ENCODE data around the gene IDUA.
A peak's percentile ranks its signal among the peaks of the same experiment; 100 is the strongest.

DNA sequence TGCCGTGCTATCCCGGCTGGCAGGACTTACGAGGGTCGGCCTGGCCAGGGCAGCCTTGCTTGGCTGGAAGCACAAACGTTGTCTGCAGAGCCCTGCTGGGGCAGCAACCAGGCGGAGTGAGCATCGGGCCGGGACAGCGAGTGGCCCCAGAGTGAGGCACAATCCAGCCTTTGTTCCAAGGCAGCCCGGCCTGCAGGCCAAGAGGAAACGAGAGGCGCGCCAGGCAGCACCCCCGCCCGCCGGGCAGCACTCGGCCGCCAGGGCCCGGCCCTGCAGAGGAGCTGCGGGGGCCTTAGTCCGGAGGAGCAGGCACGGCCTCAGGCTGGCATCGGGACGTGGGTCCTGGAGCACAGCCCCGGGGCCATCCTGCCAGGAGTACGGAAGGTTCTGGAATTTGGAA, 48.7 kb downstream of the IDUA start:
- TF ChIP-seq, protein P1, sequence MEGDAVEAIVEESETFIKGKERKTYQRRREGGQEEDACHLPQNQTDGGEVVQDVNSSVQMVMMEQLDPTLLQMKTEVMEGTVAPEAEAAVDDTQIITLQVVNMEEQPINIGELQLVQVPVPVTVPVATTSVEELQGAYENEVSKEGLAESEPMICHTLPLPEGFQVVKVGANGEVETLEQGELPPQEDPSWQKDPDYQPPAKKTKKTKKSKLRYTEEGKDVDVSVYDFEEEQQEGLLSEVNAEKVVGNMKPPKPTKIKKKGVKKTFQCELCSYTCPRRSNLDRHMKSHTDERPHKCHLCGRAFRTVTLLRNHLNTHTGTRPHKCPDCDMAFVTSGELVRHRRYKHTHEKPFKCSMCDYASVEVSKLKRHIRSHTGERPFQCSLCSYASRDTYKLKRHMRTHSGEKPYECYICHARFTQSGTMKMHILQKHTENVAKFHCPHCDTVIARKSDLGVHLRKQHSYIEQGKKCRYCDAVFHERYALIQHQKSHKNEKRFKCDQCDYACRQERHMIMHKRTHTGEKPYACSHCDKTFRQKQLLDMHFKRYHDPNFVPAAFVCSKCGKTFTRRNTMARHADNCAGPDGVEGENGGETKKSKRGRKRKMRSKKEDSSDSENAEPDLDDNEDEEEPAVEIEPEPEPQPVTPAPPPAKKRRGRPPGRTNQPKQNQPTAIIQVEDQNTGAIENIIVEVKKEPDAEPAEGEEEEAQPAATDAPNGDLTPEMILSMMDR (IDR thresholded peaks at IDR 0.05), result peak in 2 of 6 experiments; percentile 14 to 18
- no peak for TF ChIP-seq POLR2A (IDR thresholded peaks at IDR 0.05)

Data from Peyer's patch (tissue), 4 donors.